Right lobe of liver (tissue), 4 donors: ENCODE data around the gene SEMA4A.

ENCODE experiments used
- CTCF ChIP-seq, 4 donors: fragments of 200-600 bp in 3 of 4; fragments of 450-650 bp in 1 of 4; IDR thresholded peaks; one replicate each; pipeline versions ENCODE4 v1.5.1 to v1.8.0; 2016 to 2022; ENCODE audit warnings: antibody characterized with exemption in 4 of 4, mild to moderate bottlenecking in 2 of 4
- POLR2A ChIP-seq: fragments of 450-650 bp; IDR thresholded peaks from one replicate; pipeline ENCODE4 v1.6.1; 2017; ENCODE audit warnings: antibody characterized with exemption, mild to moderate bottlenecking
- donor health status: DM: no; HTN: no; CAD: no.
- donor health status: DM: no; HTN: no; CAD: no.
- donor health status: DM: no; HTN: yes; CAD: no.

- TF ChIP-seq CTCF (IDR thresholded peaks at IDR 0.05), result no peak
- no peak for TF ChIP-seq POLR2A
These were observed 14.9 kb upstream of the SEMA4A start for GRCh38 chr1:156138458-156138867.
